Epithelial cell of prostate (primary cell): ENCODE data around the gene TM7SF3.

Experiments used
- DNase-seq: peaks from one replicate; pipeline ENCODE4 v3.0.0-alpha.2; 2011; ENCODE audit warnings: low read depth, low spot score
- H3K27ac ChIP-seq: fragments of 450-650 bp; 2 replicates; pipeline ENCODE4 v1.5.1; 2017; ENCODE audit warnings: mild to moderate bottlenecking

Gene TM7SF3

DNA sequence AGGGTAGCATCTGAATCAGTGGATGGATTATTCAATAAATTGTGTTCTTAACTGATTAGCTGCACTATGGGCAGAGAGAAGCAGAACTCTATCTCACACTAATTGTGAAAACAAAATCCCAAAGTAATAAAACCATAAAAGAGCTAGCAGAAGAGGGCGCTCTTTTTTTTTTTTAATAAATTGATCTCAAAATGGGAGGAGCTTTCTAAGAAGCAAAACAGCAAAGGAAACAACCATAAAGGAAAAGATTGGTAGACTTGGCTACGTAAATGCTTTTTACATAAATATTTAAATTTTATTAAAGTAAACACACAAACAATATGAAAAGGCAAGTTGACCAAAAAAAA lies 1.5 kb upstream of the TM7SF3 start:
- DNase-seq, result no peak
- H3K27ac ChIP-seq, result no peak overlapping the region

DNA sequence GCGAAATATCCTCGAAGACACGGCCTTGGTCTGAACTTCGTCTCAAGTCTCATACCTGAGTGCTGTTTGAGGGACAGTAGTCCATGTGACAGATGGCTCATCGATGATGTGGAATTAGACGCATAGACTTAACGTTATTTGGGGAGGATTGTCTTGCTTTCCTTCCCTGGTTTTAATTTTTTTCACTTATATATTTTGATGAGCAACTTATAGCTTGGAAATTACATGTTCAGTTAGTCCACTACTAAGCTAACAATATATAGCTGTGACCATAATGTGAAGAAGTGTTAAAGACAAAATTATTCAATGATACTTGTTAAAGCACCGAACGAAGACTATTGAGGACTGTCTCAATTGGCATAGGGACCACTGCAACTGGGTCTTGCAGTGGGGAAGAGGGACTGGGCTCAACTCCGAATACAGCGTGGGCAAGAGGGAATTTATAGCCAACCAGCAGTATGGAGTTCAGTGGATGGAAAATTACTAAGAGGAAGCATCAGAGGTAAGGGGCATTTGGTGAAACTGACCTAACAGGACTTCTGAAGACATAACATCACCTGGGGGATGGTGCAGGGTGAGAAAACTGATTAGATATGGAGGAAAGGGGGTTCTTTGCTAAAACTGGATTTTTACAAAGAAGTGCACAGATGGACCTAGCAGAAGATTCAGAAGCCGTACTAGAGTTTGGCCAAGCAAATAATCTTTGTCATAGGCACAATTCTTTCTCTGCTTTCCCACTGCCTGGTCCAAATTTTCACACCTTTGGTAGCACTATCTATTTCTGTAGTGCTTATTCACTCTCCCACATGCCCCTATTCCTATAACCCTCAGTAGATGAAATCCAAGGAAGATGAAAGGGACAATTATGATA lies 910 bp upstream of the TM7SF3 start:
- DNase-seq, result no peak
- peak overlapping the region; percentile 83 for H3K27ac ChIP-seq

DNA sequence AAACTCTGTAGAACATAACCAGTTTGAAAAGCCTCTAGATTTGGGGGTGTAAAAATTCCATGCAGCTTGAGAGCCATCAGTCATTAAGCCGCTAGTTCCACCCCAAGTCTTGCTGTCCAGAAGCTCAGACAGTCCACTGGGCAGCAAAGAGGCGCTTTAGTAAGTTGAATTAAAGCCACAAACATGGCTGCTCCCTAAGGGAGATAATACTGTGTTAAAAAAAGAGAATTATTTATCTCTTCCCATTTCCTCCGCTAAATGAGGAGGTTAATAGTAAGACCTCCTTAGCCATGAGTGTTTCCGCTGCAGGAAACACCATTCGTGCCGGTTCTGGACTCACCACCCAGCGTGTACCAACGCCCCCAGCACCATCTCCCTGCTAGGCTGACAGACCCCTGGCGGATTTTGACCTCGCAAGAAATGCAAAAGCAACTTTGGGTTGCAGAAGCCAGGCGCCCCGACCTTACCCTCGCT lies 536 bp downstream of the TM7SF3 start:
- no peak for DNase-seq
- H3K27ac ChIP-seq, result peak overlapping the region; percentile 83

DNA sequence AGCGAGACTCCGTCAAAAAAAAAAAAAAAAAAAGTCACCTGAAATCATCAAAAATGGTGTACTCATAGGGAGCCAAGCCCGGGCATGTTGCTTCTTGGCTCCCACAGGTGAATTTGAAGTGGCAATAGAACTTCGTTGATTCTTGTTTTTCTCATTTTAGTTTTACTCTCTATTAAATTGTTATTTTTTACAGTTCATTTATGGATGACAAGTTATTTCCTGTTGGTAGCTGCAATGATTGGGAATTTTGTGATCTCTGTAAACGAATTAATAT lies 1.3 kb downstream of the TM7SF3 start:
- peak overlapping the region; percentile 83 for H3K27ac ChIP-seq
- DNase-seq, result no peak

DNA sequence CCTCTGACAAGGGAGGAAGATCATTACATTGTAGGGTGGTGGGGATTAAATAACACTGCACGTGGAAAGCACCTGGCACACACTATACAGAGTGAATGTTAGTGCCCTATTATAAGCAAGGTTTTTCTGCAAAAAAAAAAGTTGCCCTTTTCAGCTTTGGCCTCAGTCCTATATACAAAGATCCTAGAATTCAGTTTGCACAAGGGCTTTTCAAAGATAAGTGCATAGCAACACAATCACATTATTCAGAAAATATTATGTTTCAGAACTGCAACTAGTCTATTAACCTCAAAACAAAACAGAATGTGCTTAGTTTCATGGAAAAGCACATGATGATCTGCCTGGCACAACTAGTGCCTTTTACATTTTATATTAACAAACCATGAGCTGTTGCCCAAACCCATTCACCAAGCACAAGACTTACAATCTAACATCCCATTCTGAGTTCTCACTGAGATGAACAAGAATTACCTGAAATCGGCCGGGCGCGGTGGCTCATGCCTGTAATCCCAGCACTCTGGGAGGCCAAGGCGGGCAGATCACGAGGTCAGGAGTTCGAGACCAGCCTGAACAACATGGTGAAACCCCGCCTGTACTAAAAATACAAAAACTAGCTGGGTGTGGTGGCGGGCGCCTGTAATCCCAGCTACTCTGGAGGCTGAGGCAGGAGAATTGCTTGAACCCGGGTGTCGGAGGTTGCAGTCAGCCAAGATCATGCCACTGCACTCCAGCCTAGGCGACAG lies 1.8 kb downstream of the TM7SF3 start:
- no peak for DNase-seq

DNA sequence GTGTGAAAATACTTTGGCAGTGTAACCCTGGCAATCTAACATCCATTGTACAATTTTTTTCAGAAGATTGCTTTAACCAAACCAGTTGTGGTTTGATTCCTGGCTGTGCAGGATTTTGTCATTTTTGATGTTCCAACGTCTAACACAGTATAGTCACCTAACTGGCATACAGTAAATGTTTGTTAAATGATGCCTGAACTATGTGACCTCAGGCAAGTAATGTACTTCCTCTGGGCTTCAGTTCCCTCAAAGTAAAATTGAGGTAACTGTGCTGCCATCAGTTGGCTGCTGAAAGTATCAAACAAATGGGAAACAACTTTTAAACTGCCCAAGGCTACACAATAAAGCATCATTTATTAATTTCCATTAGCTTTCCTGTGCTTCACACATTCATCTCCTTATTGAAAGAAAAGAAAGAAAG lies 4.3 kb downstream of the TM7SF3 start:
- DNase-seq, result no peak
- H3K27ac ChIP-seq, result peak overlapping the region; percentile 83

More for the DNA sequence above, 1.8 kb downstream of the TM7SF3 start:
- peak overlapping the region; percentile 83 for H3K27ac ChIP-seq

DNA sequence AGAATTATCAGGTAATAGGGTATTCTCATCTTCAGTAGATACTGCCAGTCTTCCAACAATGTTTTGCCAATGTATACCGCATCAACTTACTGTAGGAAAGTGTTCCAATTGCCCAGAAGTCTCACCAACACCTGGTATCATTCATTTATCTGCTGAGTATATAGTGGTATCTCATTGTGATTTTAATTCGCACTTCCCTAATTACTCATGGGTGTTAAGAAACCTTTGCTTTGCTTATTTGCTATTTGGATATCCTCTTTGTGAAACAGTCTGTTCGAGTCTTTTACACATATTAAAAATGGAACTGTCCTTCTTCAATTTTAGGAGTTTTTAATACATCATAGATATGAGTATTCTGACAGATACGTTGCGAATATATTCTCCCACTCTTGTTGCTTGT lies 6.1 kb downstream of the TM7SF3 start:
- no peak for DNase-seq
- no peak overlapping the region for H3K27ac ChIP-seq

DNA sequence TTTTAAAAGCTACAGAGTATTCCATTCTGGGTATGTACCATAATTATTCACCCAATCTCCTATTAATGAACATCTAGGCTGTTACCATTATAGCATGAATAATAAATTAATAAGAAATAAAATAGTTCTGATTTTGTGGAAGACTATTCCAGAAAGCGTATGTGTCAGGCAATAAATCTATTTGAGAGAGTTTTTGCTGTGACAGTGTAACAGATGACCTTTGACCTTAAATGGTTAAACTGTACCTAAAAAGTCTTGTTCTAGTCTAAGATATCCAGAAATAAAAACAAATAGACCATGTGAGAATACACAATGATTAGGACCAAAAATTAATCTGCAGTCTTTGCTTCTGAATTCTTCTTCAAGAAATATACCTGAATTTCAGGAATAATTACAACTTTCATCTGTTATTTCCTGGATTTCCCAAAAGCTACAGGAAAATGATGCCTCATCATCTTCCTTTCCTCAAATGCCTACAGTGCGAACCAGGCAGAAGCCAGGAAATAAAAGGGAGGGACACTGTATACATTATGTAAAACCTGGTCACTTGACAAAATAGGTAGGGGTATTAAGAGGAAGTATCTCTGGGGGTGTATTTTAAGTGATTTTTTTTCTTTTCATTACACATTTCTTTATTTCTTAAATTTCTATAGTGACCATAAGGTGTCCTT lies 7.3 kb downstream of the TM7SF3 start:
- no peak overlapping the region for H3K27ac ChIP-seq

DNA sequence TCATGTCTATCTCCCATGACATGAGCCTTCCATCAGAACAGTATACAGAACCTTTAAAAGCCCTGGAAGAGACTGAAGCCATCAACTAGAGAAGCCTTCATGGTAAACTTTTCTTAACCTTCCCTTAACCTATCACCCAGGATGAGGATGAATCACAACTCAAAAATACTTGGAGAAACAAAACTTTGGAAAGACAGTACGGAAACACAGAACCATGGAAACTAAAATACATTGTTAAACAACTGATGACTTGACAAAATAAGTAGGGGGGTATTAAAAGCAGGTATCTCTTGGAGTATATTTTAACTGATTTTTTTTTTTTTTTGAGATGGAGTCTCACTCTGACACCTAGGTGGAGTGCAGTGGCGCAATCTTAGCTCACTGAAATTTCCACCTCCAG lies 8.7 kb downstream of the TM7SF3 start:
- no peak for DNase-seq

More for the DNA sequence above, 7.3 kb downstream of the TM7SF3 start:
- no peak for DNase-seq

DNA sequence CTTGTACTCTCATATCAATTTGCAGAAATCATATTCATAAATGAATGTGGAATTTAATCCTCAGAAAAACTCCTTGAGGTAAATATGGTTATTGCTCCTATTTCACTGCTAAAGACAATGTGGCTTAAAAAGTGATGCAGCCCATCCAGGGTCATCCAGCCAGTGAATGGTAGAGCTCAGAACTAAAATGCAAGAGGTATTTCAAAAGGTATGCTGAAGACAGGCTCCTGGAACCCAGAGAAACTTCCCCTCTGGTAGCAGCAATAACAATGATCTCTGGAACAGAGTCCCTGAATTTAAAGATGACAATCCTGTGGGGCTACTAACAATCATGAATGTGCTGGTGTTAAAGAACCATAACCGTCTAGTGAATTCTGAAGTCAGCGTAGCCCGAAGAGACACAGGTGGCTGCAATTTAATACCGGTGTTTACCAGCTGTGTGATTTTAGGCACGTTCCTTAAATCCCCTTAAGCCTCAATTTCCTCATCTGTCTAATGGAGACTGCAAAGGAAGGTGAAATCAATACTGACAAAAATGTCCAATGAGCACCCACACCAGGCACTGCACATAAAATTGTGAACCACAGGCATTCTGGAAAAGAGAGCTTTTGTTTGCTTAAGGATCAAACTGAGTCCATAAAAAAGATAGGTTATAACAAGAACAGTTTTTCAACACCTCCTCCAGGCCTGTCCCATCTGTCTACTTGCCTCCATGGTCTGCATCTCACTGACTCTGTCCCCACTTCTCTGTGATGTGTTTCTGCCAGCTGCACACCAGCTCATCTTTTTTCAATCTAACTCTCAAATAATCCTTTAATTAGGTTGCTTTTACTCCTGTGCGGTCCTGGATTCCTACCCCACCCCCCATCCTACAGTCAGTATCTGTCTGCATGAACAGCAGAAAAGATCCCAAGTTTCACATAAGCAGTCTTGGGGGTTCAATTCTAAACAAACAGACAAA lies 10.5 kb downstream of the TM7SF3 start:
- H3K27ac ChIP-seq, result no peak overlapping the region
- no peak for DNase-seq

More for the DNA sequence above, 8.7 kb downstream of the TM7SF3 start:
- H3K27ac ChIP-seq, result no peak overlapping the region

DNA sequence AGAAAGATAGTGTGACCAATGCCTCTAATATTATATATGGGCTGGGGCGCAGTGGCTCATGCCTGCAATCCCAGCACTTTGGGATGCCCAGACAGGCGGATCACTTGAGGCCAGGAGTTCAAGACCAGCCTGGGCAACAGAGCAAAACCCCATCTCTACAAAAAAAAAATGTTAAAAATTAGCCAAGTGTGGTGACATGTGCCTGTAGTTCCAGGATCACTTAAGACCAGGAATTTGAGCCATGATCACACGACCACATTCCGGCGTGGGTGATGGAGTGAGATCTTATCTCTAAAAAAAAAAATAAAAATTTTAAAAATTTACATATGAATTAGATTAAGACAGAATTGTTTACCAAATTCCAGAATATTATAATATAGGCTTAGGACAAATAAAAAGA lies 12.0 kb downstream of the TM7SF3 start:
- no peak for DNase-seq
- H3K27ac ChIP-seq, result no peak overlapping the region

DNA sequence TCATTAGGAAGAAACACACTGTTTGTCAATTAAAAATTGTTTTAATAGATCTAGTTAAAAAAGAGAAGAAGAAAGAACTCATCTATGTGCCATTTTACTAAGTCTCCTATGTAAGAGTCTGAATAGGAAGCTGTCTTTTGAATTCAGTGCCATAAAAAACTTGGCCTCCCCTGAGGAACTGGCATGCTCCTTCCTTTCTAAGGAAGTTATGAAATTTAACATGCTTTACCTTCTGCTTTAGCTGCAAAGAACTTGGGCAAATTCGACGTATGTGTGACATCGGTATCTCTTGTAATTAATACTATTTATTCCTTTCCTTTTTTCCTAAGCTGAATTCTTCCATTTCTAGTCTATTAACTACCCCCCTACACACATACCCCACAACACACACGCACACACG lies 12.5 kb downstream of the TM7SF3 start:
- DNase-seq, result no peak
- H3K27ac ChIP-seq, result no peak overlapping the region

DNA sequence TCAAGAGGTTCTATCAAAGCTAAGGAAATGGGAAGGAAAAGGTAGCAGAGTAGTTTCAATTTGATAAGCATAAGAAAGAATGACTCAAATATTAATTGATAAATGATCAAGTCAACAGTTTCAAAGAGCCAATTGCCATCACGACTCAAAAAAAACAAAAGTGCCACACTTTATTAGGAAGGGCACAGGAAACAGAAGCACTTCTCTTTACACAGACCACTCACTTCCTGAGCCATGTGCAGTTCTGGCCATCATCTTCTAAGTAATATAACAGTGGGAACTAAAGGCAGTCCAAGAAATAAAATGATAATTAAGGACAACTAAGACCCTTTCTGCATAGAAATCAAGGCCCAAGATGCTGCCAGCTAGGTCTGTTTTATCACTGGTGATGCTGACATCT lies 13.2 kb downstream of the TM7SF3 start:
- H3K27ac ChIP-seq, result no peak overlapping the region
- no peak for DNase-seq

DNA sequence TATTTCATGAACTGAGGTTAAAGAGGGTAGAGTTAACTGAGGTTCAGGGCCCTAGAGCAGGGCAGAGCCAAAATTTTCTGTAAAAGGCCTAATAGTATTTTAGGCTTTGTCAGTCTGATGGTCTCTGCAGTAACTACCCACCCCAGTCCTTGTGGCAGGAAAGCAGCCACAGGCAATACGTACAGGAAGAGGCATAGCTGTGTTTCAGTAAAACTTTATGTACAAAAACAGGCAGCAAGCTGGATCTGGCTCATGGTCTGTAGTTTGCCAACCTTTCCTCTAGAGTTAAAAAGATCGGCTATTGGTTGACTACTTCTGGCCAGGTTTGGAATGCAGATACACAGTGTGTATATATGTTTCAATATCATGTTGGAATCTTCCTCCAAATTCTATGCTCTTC lies 17.2 kb downstream of the TM7SF3 start:
- no peak for DNase-seq
- no peak overlapping the region for H3K27ac ChIP-seq

DNA sequence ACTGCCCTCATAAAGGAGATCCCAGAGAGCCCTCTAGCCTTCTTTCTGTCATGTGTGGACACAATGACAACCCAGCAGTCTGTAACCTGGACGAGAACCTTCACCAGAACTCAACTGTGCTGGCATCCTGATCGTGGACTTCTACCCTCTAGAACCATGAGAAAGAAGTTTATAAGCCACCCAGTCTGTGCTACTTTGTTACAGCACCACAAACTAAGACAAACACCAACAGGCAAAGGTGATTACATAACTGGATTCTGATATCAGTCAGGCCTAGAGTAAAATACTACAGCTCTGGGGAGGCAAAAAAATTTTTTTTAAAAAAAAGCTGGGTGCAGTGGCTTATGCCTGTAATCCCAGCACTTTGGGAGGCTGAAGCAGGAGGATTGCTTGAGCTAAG lies 18.5 kb downstream of the TM7SF3 start:
- DNase-seq, result no peak
- H3K27ac ChIP-seq, result no peak overlapping the region

DNA sequence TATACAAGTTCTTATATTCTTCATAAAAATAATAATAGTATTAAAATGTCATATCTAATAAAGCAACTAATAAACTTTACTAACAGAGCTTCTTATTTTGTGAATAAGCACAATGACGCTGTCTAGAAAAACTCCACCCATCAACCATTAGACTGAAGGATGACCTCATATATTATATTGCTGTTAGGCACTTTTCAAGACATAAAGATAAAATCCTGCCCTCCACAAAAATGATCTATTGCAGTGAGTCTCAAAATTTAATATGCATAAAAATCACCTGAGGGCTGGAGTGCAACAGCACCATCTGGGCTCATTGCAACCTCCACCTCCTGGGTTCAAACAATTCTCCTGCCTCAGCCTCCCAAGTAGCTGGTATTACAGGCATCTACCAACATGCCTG lies 20.1 kb downstream of the TM7SF3 start:
- DNase-seq, result no peak
- H3K27ac ChIP-seq, result no peak overlapping the region

DNA sequence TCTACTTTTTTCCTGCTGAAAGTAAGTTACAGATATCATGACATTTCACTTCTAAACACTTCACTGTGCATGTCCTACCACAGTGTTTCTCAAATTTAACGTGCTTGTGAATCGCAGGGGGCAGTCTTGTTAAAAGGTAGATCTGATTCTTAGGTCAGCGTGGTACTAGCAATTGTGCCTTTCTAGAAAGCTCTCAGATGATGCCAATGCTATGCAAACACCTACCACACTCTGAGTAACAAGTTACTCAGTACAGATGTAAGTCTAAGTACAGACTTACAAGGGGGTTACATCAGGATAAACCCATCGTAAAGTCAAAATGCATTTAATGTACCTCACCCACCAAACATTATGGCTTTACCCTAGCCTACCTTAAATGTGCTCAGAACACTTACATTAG lies 22.4 kb downstream of the TM7SF3 start:
- no peak for DNase-seq
- peak overlapping the region; percentile 58 for H3K27ac ChIP-seq

DNA sequence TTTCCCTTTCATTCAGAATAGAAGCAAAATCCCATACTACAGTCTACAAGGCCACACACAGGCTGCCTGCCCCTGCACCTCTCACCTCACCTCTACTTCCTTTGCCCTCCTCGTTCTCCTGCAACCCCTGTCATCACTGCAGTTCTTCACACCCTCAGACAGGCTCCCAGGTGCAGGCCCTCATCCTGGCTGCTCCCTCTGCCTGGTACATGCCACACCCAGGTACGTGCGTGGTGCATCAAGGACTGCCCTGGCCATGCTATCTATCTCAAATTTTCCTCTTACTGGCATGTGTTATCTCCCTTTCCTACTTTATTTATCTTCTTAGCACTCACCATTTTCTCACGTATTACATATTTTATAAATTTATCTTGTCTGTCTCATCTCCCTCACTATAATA lies 24.3 kb downstream of the TM7SF3 start:
- DNase-seq, result no peak
- H3K27ac ChIP-seq, result no peak overlapping the region

DNA sequence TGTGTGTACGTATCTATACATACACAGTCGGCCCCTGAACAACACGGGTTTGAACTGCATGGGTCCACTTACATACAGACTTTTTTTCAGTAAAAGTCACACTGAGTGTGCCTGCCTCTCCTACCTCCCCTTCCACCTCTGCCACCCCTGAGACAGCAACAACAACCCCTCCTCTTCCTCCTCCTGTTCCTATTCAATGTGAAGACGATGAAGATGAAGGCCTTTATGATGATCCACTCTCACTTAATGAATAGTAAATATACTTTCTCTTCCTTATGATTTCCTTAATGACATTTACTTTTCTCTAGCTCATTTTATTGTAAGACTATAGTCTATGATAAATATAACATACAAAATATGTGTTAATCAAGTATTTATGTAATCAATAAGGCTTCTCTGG lies 25.5 kb downstream of the TM7SF3 start:
- DNase-seq, result no peak
- no peak overlapping the region for H3K27ac ChIP-seq
